Measurements from ENCODE around the gene MRPL40. TPM values are rescaled to one million over a fixed set of nuclear protein-coding genes. Genes with fewer than 3 reads are reported as not detected.

Gene MRPL40
- total RNA-seq, 4 donors from 2014 or later: 5.0 to 20.4 (median 12.3) TPM

GRCh38 chr22:19460036-19460435 is 27.7 kb downstream of the MRPL40 start:
- no peak overlapping the region for H3K27ac ChIP-seq
- H3K9me3 ChIP-seq: no peaks in the 10 kb centered on the region
- H3K4me3 ChIP-seq: no peak overlapping the region
- intact Hi-C loops (cut with DNase I; ENCODE audit: low total_unique reads): no loop called here
- no peaks in the 10 kb centered on the region for H3K36me3 ChIP-seq
- TF ChIP-seq POLR2A (IDR thresholded peaks at IDR 0.05) (no peak), CTCF (IDR thresholded peaks at IDR 0.05) (no peak)
- DNase-seq: no peak
- no peaks in the 10 kb centered on the region for H3K4me1 ChIP-seq
- no peaks in the 10 kb centered on the region for H3K27me3 ChIP-seq

GRCh38 chr22:19461506-19461905 is 29.2 kb downstream of the MRPL40 start:
- Histone ChIP-seq H3K9me3 (no peaks in the 10 kb centered on the region), H3K4me1 (no peaks in the 10 kb centered on the region), H3K36me3 (no peaks in the 10 kb centered on the region), H3K4me3 (no peak overlapping the region), H3K27ac (no peak overlapping the region), H3K27me3 (no peaks in the 10 kb centered on the region)
- no peak for TF ChIP-seq POLR2A (IDR thresholded peaks at IDR 0.05)
- TF ChIP-seq CTCF (IDR thresholded peaks at IDR 0.05): no peak
- no peak for DNase-seq
- intact Hi-C loops (cut with DNase I; ENCODE audit: low total_unique reads): no loop called here

- no peak for TF ChIP-seq CTCF (IDR thresholded peaks at IDR 0.05)
- TF ChIP-seq POLR2A (IDR thresholded peaks at IDR 0.05): no peak
- Histone ChIP-seq H3K27me3 (no peaks in the 10 kb centered on the region), H3K27ac (no peak overlapping the region), H3K36me3 (no peaks in the 10 kb centered on the region), H3K4me3 (no peak overlapping the region), H3K9me3 (no peaks in the 10 kb centered on the region), H3K4me1 (no peaks in the 10 kb centered on the region)
- intact Hi-C loops (cut with DNase I; ENCODE audit: low total_unique reads): no loop called here
- DNase-seq: no peak
Observed at GRCh38 chr22:19463008-19463407, 30.7 kb downstream of the MRPL40 start.

GRCh38 chr22:19463491-19464469 is 31.4 kb downstream of the MRPL40 start:
- Histone ChIP-seq H3K4me1 (no peaks in the 10 kb centered on the region), H3K27me3 (no peaks in the 10 kb centered on the region), H3K9me3 (no peaks in the 10 kb centered on the region), H3K4me3 (no peak overlapping the region), H3K36me3 (no peaks in the 10 kb centered on the region), H3K27ac (no peak overlapping the region)
- intact Hi-C loops (cut with DNase I; ENCODE audit: low total_unique reads): no loop called here
- DNase-seq: no peak
- TF ChIP-seq CTCF (IDR thresholded peaks at IDR 0.05) (no peak), POLR2A (IDR thresholded peaks at IDR 0.05) (no peak)

GRCh38 chr22:19464546-19464945 is 32.2 kb downstream of the MRPL40 start:
- Histone ChIP-seq H3K27ac (no peak overlapping the region), H3K4me1 (no peaks in the 10 kb centered on the region), H3K27me3 (no peaks in the 10 kb centered on the region), H3K4me3 (no peak overlapping the region), H3K9me3 (no peaks in the 10 kb centered on the region), H3K36me3 (no peaks in the 10 kb centered on the region)
- TF ChIP-seq CTCF (IDR thresholded peaks at IDR 0.05) (no peak), POLR2A (IDR thresholded peaks at IDR 0.05) (no peak)
- DNase-seq: no peak
- intact Hi-C loops (cut with DNase I; ENCODE audit: low total_unique reads): no loop called here

All from uterus (tissue), 4 donors.